GM12875 (cell line): ENCODE results near the gene BANF2.

Source experiments
- H3K4me3 ChIP-seq: one replicate; pipeline ENCODE4 v1.5.1; 2011; ENCODE audit warnings: low read depth, low read length, control low read depth
- CTCF ChIP-seq: IDR thresholded peaks from 2 replicates; pipeline ENCODE4 v1.5.1; 2011; ENCODE audit warnings: low read depth, mild to moderate bottlenecking, control low read depth, inconsistent platforms, low read length, moderate library complexity, borderline replicate concordance; ENCODE audit not compliant: insufficient read depth

BANF2 gene

GRCh38 chr20:17684077-17684888 is 15.5 kb upstream of the BANF2 start:
- no peak overlapping the region for H3K4me3 ChIP-seq
- no peak for TF ChIP-seq CTCF

GRCh38 chr20:17685168-17685567 is 14.6 kb upstream of the BANF2 start:
- no peak for TF ChIP-seq CTCF

GRCh38 chr20:17687800-17688199 is 12.0 kb upstream of the BANF2 start:
- H3K4me3 ChIP-seq = no peak overlapping the region
- TF ChIP-seq CTCF = no peak

More at GRCh38 chr20:17685168-17685567, 14.6 kb upstream of the BANF2 start:
- H3K4me3 ChIP-seq = no peak overlapping the region

DNA sequence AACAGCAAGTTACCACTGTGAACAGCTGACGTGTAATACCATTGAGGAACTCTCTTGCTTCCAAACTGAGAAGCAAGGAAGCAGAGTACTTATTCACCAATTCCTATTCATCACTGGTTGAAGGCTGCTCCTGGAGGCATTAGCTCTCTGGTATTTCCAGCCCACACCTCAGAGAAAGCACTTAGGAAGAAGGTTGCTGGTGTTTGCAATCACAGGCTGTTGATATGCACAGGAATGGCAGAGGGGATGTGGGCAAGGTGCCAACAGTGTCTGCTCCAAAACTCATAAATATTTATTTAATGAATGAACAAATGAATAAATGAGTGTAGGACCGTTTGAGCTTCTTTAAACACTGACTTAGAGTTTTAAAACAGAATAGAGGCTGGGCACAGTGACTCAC is 10.8 kb upstream of the BANF2 start:
- no peak overlapping the region for H3K4me3 ChIP-seq
- TF ChIP-seq CTCF = no peak

GRCh38 chr20:17690144-17690543 is 9.6 kb upstream of the BANF2 start:
- TF ChIP-seq CTCF = no peak
- H3K4me3 ChIP-seq = no peak overlapping the region

DNA sequence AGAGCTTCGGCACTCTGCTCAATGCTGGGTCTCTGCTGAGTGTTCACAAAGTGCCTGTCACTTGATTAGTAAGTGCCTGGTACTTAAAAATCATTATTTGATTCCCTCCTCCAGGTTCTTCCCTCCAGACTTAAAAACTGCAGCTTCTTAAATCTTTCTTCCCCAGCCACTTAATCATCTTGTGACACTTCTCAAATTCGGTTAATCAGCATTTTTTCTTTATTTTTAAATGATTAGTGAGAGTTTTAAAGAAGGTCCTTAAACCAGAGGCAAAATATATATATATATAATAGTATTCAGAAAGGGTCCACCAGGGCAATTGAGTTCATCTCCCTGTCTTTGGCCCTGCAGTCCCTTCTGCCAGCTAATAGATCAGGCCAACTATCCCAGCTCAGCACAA is 8.0 kb upstream of the BANF2 start:
- TF ChIP-seq CTCF = no peak
- no peak overlapping the region for H3K4me3 ChIP-seq

DNA sequence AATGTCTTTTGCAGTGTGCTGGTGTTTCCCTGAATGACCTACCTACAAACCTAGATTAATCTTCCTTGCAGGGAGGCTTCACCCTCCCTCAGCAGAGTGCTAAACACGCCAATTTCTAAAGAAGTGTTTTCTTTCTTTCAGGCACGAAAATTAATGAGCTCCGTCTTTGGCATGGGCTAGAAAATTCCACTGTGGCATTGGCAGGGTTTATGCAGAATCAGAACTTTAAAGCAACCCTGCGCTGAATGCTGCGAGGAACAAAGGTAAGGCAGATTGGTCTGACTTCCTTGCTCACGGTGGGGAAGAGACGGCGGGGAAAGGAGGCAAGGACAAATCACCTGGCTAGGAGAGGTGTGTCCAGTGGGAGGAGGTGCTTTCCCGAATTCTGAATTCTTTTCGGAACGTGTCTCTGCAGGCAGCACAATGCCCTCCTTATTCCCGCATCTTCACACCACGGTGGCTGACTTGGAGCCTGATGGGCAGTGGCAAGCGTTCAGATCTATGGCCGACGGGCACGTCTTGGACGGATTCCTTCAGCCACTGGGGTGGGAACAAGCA is 6.2 kb upstream of the BANF2 start:
- no peak for TF ChIP-seq CTCF
- H3K4me3 ChIP-seq = no peak overlapping the region
